Stimulated activated CD4-positive, alpha-beta T cell treated with anti-CD3 and anti-CD28 coated beads, TNF-alpha, amount 100 ng/mL, for 1 hour (primary cell): ENCODE measurements around the gene CHTF18.
"Not testable (repeated sequence)": the region's sequence is repeated elsewhere in the genome, so short reads cannot be mapped to it uniquely, and the experiment has no call there.

Experiments used
- DNase-seq, 3 donors: peaks; one replicate each; pipeline ENCODE4 v3.0.0-alpha.2; 2020; ENCODE audit warnings: low read depth in 3 of 3, low spot score in 1 of 3

CHTF18 gene

GRCh38 chr16:804193-805048, 16.0 kb downstream of the CHTF18 start:
- no peak for DNase-seq

- no peak for DNase-seq
Measured at GRCh38 chr16:805474-805873, 17.1 kb downstream of the CHTF18 start.

- peak; percentile 43 to 69 (median 58) for DNase-seq
Measured at GRCh38 chr16:807347-808084, 19.1 kb downstream of the CHTF18 start.

GRCh38 chr16:808085-808386, 19.6 kb downstream of the CHTF18 start:
- DNase-seq: no peak

GRCh38 chr16:813204-813915, 24.9 kb downstream of the CHTF18 start:
- DNase-seq: peak in 2 of 3 donors; percentile 23 to 52

GRCh38 chr16:813916-814412, 25.5 kb downstream of the CHTF18 start:
- no peak for DNase-seq

GRCh38 chr16:814974-815373, 26.6 kb downstream of the CHTF18 start:
- DNase-seq: no peak

- no peak for DNase-seq
Measured at GRCh38 chr16:815861-816260, 27.4 kb downstream of the CHTF18 start.

- no peak for DNase-seq
Measured at GRCh38 chr16:817001-817906, 28.8 kb downstream of the CHTF18 start.

GRCh38 chr16:818132-818531, 29.7 kb downstream of the CHTF18 start:
- DNase-seq: no peak

- no peak for DNase-seq
Measured at GRCh38 chr16:818592-818991, 30.2 kb downstream of the CHTF18 start.

- no peak for DNase-seq
Measured at GRCh38 chr16:819336-820043, 31.1 kb downstream of the CHTF18 start.

GRCh38 chr16:820044-820408, 31.6 kb downstream of the CHTF18 start:
- DNase-seq: not testable (repeated sequence)

GRCh38 chr16:820748-821147, 32.3 kb downstream of the CHTF18 start:
- DNase-seq: no peak

- no peak for DNase-seq
Measured at GRCh38 chr16:821751-822150, 33.3 kb downstream of the CHTF18 start.

- DNase-seq: no peak
Measured at GRCh38 chr16:822174-822908, 33.9 kb downstream of the CHTF18 start.

GRCh38 chr16:822909-823297, 34.5 kb downstream of the CHTF18 start:
- no peak for DNase-seq

GRCh38 chr16:824194-824593, 35.8 kb downstream of the CHTF18 start:
- DNase-seq: no peak

GRCh38 chr16:824601-825000, 36.2 kb downstream of the CHTF18 start:
- no peak for DNase-seq
